ENCODE data around the gene NACC2.
A peak's percentile ranks its signal among the peaks of the same experiment; 100 is the strongest.

DNA sequence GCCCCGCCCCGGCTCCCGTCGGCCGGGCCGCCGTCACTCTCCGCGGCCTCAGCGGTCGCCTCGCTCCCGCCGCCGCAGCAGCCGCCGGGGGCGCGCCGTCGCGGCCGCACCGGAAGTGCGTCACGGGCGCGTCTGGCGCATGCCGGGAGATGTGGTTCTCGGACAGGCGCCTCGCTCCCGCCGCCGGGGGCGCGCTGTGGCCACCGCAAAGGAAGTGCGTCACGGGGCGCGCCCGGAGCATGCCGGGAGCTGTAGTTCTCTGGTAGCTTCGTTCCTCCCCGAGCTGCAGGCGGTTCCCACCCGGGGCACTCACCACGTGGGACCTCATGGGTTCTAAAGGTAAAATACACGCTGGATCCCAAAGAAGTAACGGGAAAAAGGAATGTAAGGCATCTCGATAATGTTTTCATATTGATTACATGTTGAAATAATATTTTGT lies 133.8 kb downstream of the NACC2 start, which contains the start of gene UBAC1:
- TF ChIP-seq, protein P1, sequence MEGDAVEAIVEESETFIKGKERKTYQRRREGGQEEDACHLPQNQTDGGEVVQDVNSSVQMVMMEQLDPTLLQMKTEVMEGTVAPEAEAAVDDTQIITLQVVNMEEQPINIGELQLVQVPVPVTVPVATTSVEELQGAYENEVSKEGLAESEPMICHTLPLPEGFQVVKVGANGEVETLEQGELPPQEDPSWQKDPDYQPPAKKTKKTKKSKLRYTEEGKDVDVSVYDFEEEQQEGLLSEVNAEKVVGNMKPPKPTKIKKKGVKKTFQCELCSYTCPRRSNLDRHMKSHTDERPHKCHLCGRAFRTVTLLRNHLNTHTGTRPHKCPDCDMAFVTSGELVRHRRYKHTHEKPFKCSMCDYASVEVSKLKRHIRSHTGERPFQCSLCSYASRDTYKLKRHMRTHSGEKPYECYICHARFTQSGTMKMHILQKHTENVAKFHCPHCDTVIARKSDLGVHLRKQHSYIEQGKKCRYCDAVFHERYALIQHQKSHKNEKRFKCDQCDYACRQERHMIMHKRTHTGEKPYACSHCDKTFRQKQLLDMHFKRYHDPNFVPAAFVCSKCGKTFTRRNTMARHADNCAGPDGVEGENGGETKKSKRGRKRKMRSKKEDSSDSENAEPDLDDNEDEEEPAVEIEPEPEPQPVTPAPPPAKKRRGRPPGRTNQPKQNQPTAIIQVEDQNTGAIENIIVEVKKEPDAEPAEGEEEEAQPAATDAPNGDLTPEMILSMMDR (tag by site-specific recombination; IDR thresholded peaks at IDR 0.05): peak; percentile 94
- TF ChIP-seq ZNF768 (tag by site-specific recombination; IDR thresholded peaks at IDR 0.05): no peak
- no peak for TF ChIP-seq YY1 (tag by site-specific recombination; IDR thresholded peaks at IDR 0.05)
- TF ChIP-seq ZFP37 (tag by site-specific recombination; IDR thresholded peaks at IDR 0.05): no peak
- TF ChIP-seq ZNF211 (tag by site-specific recombination; IDR thresholded peaks at IDR 0.05; ENCODE audit: low read depth): no peak
- no peak for TF ChIP-seq PRDM1 (tag by site-specific recombination; IDR thresholded peaks at IDR 0.05)

All from HEK293 (cell line).